Measurements from ENCODE around the gene ATF7IP2.

Gene ATF7IP2

GRCh38 chr16:10493276-10493675 is 107.4 kb downstream of the ATF7IP2 start:
- Histone ChIP-seq H4K20me1 (ENCODE audit: low read depth, low read length) (no peaks in the 10 kb centered on the region), H3K9me3 (ENCODE audit: insufficient read depth, low read length) (peaks cover 13% of the 10 kb centered on the region; the same call in 1 of the 2 replicates), H3K4me3 (ENCODE audit: insufficient read depth, low read length, poor library complexity, severe bottlenecking) (no peak overlapping the region), H3K27me3 (ENCODE audit: low read length) (no peaks in the 10 kb centered on the region), H3K79me2 (ENCODE audit: insufficient read depth, low read length) (no peaks in the 10 kb centered on the region), H3K9ac (ENCODE audit: low read length) (no peak overlapping the region), H3K36me3 (ENCODE audit: low read length) (no peaks in the 10 kb centered on the region), H2AFZ (ENCODE audit: low read depth, low read length, severe bottlenecking) (no peak overlapping the region), H3K27ac (ENCODE audit: low read depth, low read length) (no peak overlapping the region), H3K9me2 (replicated peaks; ENCODE audit: insufficient read depth, low read length) (no peaks in the 10 kb centered on the region), H3K4me2 (ENCODE audit: low read depth, low read length, poor library complexity, severe bottlenecking) (no peak overlapping the region), H3F3A (ENCODE audit: insufficient read depth) (no peaks in the 10 kb centered on the region)
- TF ChIP-seq CTCF (IDR thresholded peaks at IDR 0.05; ENCODE audit: insufficient read depth, low read length, poor library complexity, severe bottlenecking): no peak
- TF ChIP-seq EZH2phosphoT487 (conservative IDR thresholded peaks at IDR 0.05; ENCODE audit: low read length): no peak

GRCh38 chr16:10494343-10495030 is 108.6 kb downstream of the ATF7IP2 start:
- no peak overlapping the region for H3K27ac ChIP-seq (ENCODE audit: low read depth, low read length)
- no peaks in the 10 kb centered on the region for H3K9me2 ChIP-seq (replicated peaks; ENCODE audit: insufficient read depth, low read length)
- H3K4me3 ChIP-seq (ENCODE audit: insufficient read depth, low read length, poor library complexity, severe bottlenecking): no peak overlapping the region
- no peaks in the 10 kb centered on the region for H4K20me1 ChIP-seq (ENCODE audit: low read depth, low read length)
- no peaks in the 10 kb centered on the region for H3K79me2 ChIP-seq (ENCODE audit: insufficient read depth, low read length)
- no peaks in the 10 kb centered on the region for H3F3A ChIP-seq (ENCODE audit: insufficient read depth)
- H3K36me3 ChIP-seq (ENCODE audit: low read length): no peaks in the 10 kb centered on the region
- H3K9ac ChIP-seq (ENCODE audit: low read length): no peak overlapping the region
- TF ChIP-seq CTCF (IDR thresholded peaks at IDR 0.05; ENCODE audit: insufficient read depth, low read length, poor library complexity, severe bottlenecking) (no peak), EZH2phosphoT487 (conservative IDR thresholded peaks at IDR 0.05; ENCODE audit: low read length) (no peak)
- no peaks in the 10 kb centered on the region for H3K27me3 ChIP-seq (ENCODE audit: low read length)
- H3K9me3 ChIP-seq (ENCODE audit: insufficient read depth, low read length): peaks cover 13% of the 10 kb centered on the region; the same call in 1 of the 2 replicates
- H2AFZ ChIP-seq (ENCODE audit: low read depth, low read length, severe bottlenecking): no peak overlapping the region
- no peak overlapping the region for H3K4me2 ChIP-seq (ENCODE audit: low read depth, low read length, poor library complexity, severe bottlenecking)

- Histone ChIP-seq H4K20me1 (ENCODE audit: low read depth, low read length) (no peaks in the 10 kb centered on the region), H3K9me3 (ENCODE audit: insufficient read depth, low read length) (peaks cover 13% of the 10 kb centered on the region; the same call in 1 of the 2 replicates), H3K27me3 (ENCODE audit: low read length) (no peaks in the 10 kb centered on the region), H3K36me3 (ENCODE audit: low read length) (no peaks in the 10 kb centered on the region), H3F3A (ENCODE audit: insufficient read depth) (no peaks in the 10 kb centered on the region), H3K27ac (ENCODE audit: low read depth, low read length) (no peak overlapping the region), H3K9ac (ENCODE audit: low read length) (no peak overlapping the region), H2AFZ (ENCODE audit: low read depth, low read length, severe bottlenecking) (no peak overlapping the region), H3K4me2 (ENCODE audit: low read depth, low read length, poor library complexity, severe bottlenecking) (no peak overlapping the region), H3K4me3 (ENCODE audit: insufficient read depth, low read length, poor library complexity, severe bottlenecking) (no peak overlapping the region), H3K79me2 (ENCODE audit: insufficient read depth, low read length) (no peaks in the 10 kb centered on the region), H3K9me2 (replicated peaks; ENCODE audit: insufficient read depth, low read length) (no peaks in the 10 kb centered on the region)
- TF ChIP-seq CTCF (IDR thresholded peaks at IDR 0.05; ENCODE audit: insufficient read depth, low read length, poor library complexity, severe bottlenecking) (no peak), EZH2phosphoT487 (conservative IDR thresholded peaks at IDR 0.05; ENCODE audit: low read length) (no peak)
Measured at GRCh38 chr16:10495031-10495345, 109.1 kb downstream of the ATF7IP2 start.

Data from SU-DHL-6 (cell line).